ENCODE measurements around the gene WASF2. TPM values are rescaled to one million over a fixed set of nuclear protein-coding genes. Genes with fewer than 3 reads are reported as not detected.

Gene WASF2
- total and polyA plus RNA-seq, 2 of the 8 experiments (the other 6 are each of a cell fraction or from before 2014, with no cell fraction given) = 32.1 to 86.6 TPM

DNA sequence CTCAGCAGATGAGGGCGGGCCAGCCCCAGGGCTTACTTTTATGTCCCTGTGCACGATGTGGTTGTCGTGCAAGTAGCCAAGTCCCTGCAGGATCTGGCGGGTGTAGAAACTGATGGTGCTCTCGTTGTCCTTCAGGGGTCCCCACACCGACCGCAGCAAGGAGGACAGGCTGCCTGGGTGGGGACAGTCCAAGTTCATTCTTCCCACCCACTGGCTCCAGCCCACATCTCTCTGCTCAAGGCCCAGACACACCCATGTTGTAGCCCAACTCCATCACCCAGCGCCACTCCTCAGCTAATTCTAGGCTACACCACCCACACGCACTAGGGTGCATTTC, 130.2 kb downstream of the WASF2 start:
- DNase-seq (ENCODE audit: low read depth in 1 of 2, low spot score in 2 of 2) (no peak), FAIRE-seq (no peak)
- Histone ChIP-seq H3K4me2 (ENCODE audit: insufficient read depth in 1 of 2, low read depth in 2 of 2, low read length in 2 of 2) (peak overlapping the region; percentile 83 to 84), H3K27me3 (replicated peaks in 1 of 4; ENCODE audit: control insufficient read depth in 3 of 4, extremely low read depth in 1 of 4, insufficient read depth in 3 of 4, low read length in 3 of 4) (peaks cover 12 to 47% (median 36%) of the 10 kb centered on the region in 4 experiments), H2BK120ac (replicated peaks; ENCODE audit: low read depth, low read length) (no peak overlapping the region), H2AK5ac (ENCODE audit: low read depth, low read length) (no peak overlapping the region), H2BK12ac (ENCODE audit: low read depth, low read length) (0 out of 2 replicates have a peak overlapping the region, but pooled peaks have one; percentile 80), H4K91ac (replicated peaks; ENCODE audit: insufficient read length, low read length) (peak overlapping the region; percentile 66), H3K56ac (replicated peaks; ENCODE audit: insufficient read length, low read depth, low read length) (no peak overlapping the region), H4K8ac (ENCODE audit: extremely low read depth, insufficient read depth, low read length) (peak overlapping the region; percentile 3; the same call in 1 of the 2 replicates), H3K79me2 (ENCODE audit: control insufficient read depth in 1 of 2, insufficient read depth in 2 of 2, low read length in 2 of 2) (no peaks in the 10 kb centered on the region), H3K4ac (replicated peaks; ENCODE audit: insufficient read length, low read depth, low read length) (no peak overlapping the region), H3K4me3 (ENCODE audit: extremely low read depth in 1 of 4, insufficient read depth in 2 of 4, low read depth in 3 of 4, low read length in 4 of 4) (peak overlapping the region; percentile 55 to 89 (median 66); a peak in 5 of 8 replicates), H2BK5ac (ENCODE audit: low read depth, low read length) (0 out of 2 replicates have a peak overlapping the region, but pooled peaks have one; percentile 35), H4K20me1 (replicated peaks in 1 of 2; ENCODE audit: control insufficient read depth in 1 of 2, insufficient read depth in 2 of 2, low read length in 2 of 2) (peaks cover 0 to 11% of the 10 kb centered on the region in 2 experiments), H4K5ac (ENCODE audit: insufficient read length, low read depth, low read length) (no peak overlapping the region), H3K27ac (ENCODE audit: low read depth, low read length) (no peak overlapping the region), H3K79me1 (ENCODE audit: low read depth, low read length) (no peaks in the 10 kb centered on the region), H2AFZ (ENCODE audit: low read length) (0 out of 2 replicates have a peak overlapping the region, but pooled peaks have one; percentile 52), H3K23ac (ENCODE audit: insufficient read length) (no peak overlapping the region), H3K9me3 (ENCODE audit: insufficient read depth in 2 of 2, low read depth in 1 of 2, low read length in 1 of 2) (no peaks in the 10 kb centered on the region), H3K18ac (ENCODE audit: extremely low read depth, low read length) (peak overlapping the region; percentile 4; the same call in 1 of the 2 replicates), H3K36me3 (ENCODE audit: control insufficient read depth in 2 of 4, insufficient read depth in 4 of 4, low read length in 3 of 4) (no peaks in the 10 kb centered on the region), H2BK15ac (ENCODE audit: low read length) (peak overlapping the region; percentile 88), H3K14ac (ENCODE audit: insufficient read length) (no peak overlapping the region), H3K9ac (replicated peaks in 1 of 4; ENCODE audit: extremely low read depth in 1 of 4, low read depth in 3 of 4, low read length in 3 of 4) (no peak overlapping the region), H3K4me1 (replicated peaks in 1 of 4; ENCODE audit: control insufficient read depth in 3 of 4, insufficient read depth in 4 of 4, low read length in 3 of 4) (peaks cover 0 to 22% (median 11%) of the 10 kb centered on the region in 4 experiments; a peak in 6 of 7 replicates), H3K23me2 (ENCODE audit: low read depth, low read length) (peaks cover 14% of the 10 kb centered on the region), H2BK20ac (ENCODE audit: low read length) (no peak overlapping the region)
- CTCF ChIA-PET (ENCODE audit: partially characterized antibody) = interaction anchor here (0.9 to 28.8 kb wide), 8 partner anchors 8 to 303 kb away, joined by 3 to 625 read pairs (median 95); partner anchors contain the start of genes CD164L2, FCN3, GPR3 and MAP3K6
- whole genome bisulfite sequencing, 2 experiments (ENCODE audit: extremely low coverage in 1 of 2, insufficient coverage in 1 of 2, insufficient read length in 1 of 2, insufficient replicate concordance in 2 of 2, low coverage in 1 of 2, low lambda C conversion rate in 2 of 2, missing lambda C conversion rate in 1 of 2) = 44% methylated on average over 9 of the region's 9 CpGs; no CpG with 5 or more reads in 1 of the 2 experiments
- TF ChIP-seq, protein P1, sequence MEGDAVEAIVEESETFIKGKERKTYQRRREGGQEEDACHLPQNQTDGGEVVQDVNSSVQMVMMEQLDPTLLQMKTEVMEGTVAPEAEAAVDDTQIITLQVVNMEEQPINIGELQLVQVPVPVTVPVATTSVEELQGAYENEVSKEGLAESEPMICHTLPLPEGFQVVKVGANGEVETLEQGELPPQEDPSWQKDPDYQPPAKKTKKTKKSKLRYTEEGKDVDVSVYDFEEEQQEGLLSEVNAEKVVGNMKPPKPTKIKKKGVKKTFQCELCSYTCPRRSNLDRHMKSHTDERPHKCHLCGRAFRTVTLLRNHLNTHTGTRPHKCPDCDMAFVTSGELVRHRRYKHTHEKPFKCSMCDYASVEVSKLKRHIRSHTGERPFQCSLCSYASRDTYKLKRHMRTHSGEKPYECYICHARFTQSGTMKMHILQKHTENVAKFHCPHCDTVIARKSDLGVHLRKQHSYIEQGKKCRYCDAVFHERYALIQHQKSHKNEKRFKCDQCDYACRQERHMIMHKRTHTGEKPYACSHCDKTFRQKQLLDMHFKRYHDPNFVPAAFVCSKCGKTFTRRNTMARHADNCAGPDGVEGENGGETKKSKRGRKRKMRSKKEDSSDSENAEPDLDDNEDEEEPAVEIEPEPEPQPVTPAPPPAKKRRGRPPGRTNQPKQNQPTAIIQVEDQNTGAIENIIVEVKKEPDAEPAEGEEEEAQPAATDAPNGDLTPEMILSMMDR (IDR thresholded peaks at IDR 0.05; ENCODE audit: control extremely low read depth in 1 of 3, insufficient read depth in 1 of 3, low read depth in 1 of 3, low read length in 3 of 3) = peak in 1 of 3 experiments; percentile 4; a peak in 1 of 4 replicates
- TF ChIP-seq EP300 (IDR thresholded peaks at IDR 0.05; ENCODE audit: borderline replicate concordance in 1 of 2, low read depth in 2 of 2, low read length in 2 of 2) = no peak
- POLR2A ChIA-PET (ENCODE audit: partially characterized antibody) = interaction anchor here (1.4 to 10.3 kb wide), 2 partner anchors 7 to 9 kb away, joined by 4 to 101 read pairs; no protein-coding TSS in a partner anchor

Data from H1 (cell line).